Neuronal stem cell (in vitro differentiated cells): ENCODE measurements around the gene DNPEP.

Experiments
- DNase-seq: peaks from one replicate; pipeline ENCODE4 v3.0.0-alpha.2; 2013; ENCODE audit warnings: low spot score
- H2AFZ ChIP-seq: one replicate; pipeline ENCODE4 v1.6.1; 2013; ENCODE audit warnings: mild to moderate bottlenecking, low read length, inconsistent platforms
- H2AK5ac ChIP-seq: 2 replicates; pipeline ENCODE4 v1.6.1; 2013; ENCODE audit warnings: low read depth, mild to moderate bottlenecking, inconsistent platforms, low read length, moderate library complexity, mixed read lengths
- H2BK120ac ChIP-seq: 2 replicates; pipeline ENCODE4 v1.6.1; 2013; ENCODE audit warnings: low read depth, mild to moderate bottlenecking, inconsistent platforms, low read length, moderate library complexity, mixed read lengths
- H2BK12ac ChIP-seq: one replicate; pipeline ENCODE4 v1.6.1; 2013; ENCODE audit warnings: low read length, inconsistent platforms
- H2BK15ac ChIP-seq: 2 replicates; pipeline ENCODE4 v1.6.1; 2013; ENCODE audit warnings: mild to moderate bottlenecking, low read length, inconsistent platforms, mixed read lengths
- H2BK5ac ChIP-seq: one replicate; pipeline ENCODE4 v1.6.1; 2013; ENCODE audit warnings: inconsistent platforms, mild to moderate bottlenecking, low read length, moderate library complexity
- H3K14ac ChIP-seq: one replicate; pipeline ENCODE4 v1.6.1; 2013; ENCODE audit warnings: low read length, inconsistent platforms
- H3K18ac ChIP-seq: 2 replicates; pipeline ENCODE4 v1.6.1; 2013; ENCODE audit warnings: low read length, inconsistent platforms
- H3K23ac ChIP-seq: 2 replicates; pipeline ENCODE4 v1.6.1; 2013; ENCODE audit warnings: low read depth, mild to moderate bottlenecking, mixed read lengths, low read length, inconsistent platforms; ENCODE audit not compliant: poor library complexity
- H3K27ac ChIP-seq: replicated peaks from 3 replicates; pipeline ENCODE4 v1.5.1; 2013; ENCODE audit warnings: low read length, inconsistent platforms
- H3K27me3 ChIP-seq, 3 experiments: 2 replicates each; pipeline ENCODE4 v1.6.1; 2013; ENCODE audit warnings: low read length in 3 of 3, mild to moderate bottlenecking in 2 of 3, inconsistent platforms in 1 of 3, low read depth in 1 of 3, mixed read lengths in 1 of 3, moderate library complexity in 1 of 3; ENCODE audit not compliant: control insufficient read depth in 3 of 3, insufficient read depth in 3 of 3
- H3K36me3 ChIP-seq, 2 donors: replicated peaks in 1 of 2; 2 replicates each; pipeline ENCODE4 v1.6.1; 2013; ENCODE audit warnings: low read length in 2 of 2; ENCODE audit not compliant: control insufficient read depth in 2 of 2, insufficient read depth in 2 of 2
- H3K4ac ChIP-seq: 2 replicates; pipeline ENCODE4 v1.6.1; 2013; ENCODE audit warnings: inconsistent platforms, mild to moderate bottlenecking, low read length, moderate library complexity
- H3K4me1 ChIP-seq, 2 donors: 1 replicate in 1 of 2; 2 replicates in 1 of 2; pipeline ENCODE4 v1.6.1; 2013; ENCODE audit warnings: low read length in 2 of 2, low read depth in 1 of 2; ENCODE audit not compliant: control insufficient read depth in 2 of 2, insufficient read depth in 1 of 2
- H3K4me2 ChIP-seq: one replicate; pipeline ENCODE4 v1.6.1; 2013; ENCODE audit warnings: mild to moderate bottlenecking, low read length, inconsistent platforms; ENCODE audit not compliant: insufficient read depth, poor library complexity, severe bottlenecking
- H3K4me3 ChIP-seq, 2 donors: 2 replicates each; pipeline ENCODE4 v1.5.1; 2013; ENCODE audit warnings: low read length in 2 of 2, mild to moderate bottlenecking in 2 of 2, inconsistent platforms in 1 of 2, moderate library complexity in 1 of 2
- H3K79me1 ChIP-seq: one replicate; pipeline ENCODE4 v1.6.1; 2013; ENCODE audit warnings: low read depth, mild to moderate bottlenecking, inconsistent platforms, low read length, moderate library complexity
- H3K9ac ChIP-seq: one replicate; pipeline ENCODE4 v1.6.1; 2013; ENCODE audit warnings: mild to moderate bottlenecking, low read depth, low read length, inconsistent platforms; ENCODE audit not compliant: poor library complexity
- H3K9me3 ChIP-seq, 2 donors: replicated peaks in 1 of 2; 2 replicates each; pipeline versions ENCODE3 to v1.6.1; 2013; ENCODE audit warnings: low read length in 2 of 2, mild to moderate bottlenecking in 2 of 2, inconsistent platforms in 1 of 2, low read depth in 1 of 2, mixed read lengths in 1 of 2, moderate library complexity in 1 of 2; ENCODE audit not compliant: control insufficient read depth in 2 of 2, insufficient read depth in 1 of 2
- H4K8ac ChIP-seq: one replicate; pipeline ENCODE4 v1.6.1; 2013; ENCODE audit warnings: low read depth, mild to moderate bottlenecking, inconsistent platforms, low read length, moderate library complexity
- H4K91ac ChIP-seq: one replicate; pipeline ENCODE4 v1.6.1; 2013; ENCODE audit warnings: low read length, low read depth, mild to moderate bottlenecking, inconsistent platforms; ENCODE audit not compliant: poor library complexity
- WGBS, 2 donors: extraction: QIAGEN DNeasy Blood & Tissue Kit; methylation state at CpG; one replicate each; pipeline ENCODE4 v1.1.7; 2013; ENCODE audit warnings: missing lambda C conversion rate in 2 of 2, mixed read lengths in 1 of 2; ENCODE audit not compliant: insufficient read length in 2 of 2, insufficient replicate concordance in 1 of 2; ENCODE audit errors: extremely low coverage in 2 of 2; 5-methylcytosine and 5-hydroxymethylcytosine counted together

DNPEP gene

DNA sequence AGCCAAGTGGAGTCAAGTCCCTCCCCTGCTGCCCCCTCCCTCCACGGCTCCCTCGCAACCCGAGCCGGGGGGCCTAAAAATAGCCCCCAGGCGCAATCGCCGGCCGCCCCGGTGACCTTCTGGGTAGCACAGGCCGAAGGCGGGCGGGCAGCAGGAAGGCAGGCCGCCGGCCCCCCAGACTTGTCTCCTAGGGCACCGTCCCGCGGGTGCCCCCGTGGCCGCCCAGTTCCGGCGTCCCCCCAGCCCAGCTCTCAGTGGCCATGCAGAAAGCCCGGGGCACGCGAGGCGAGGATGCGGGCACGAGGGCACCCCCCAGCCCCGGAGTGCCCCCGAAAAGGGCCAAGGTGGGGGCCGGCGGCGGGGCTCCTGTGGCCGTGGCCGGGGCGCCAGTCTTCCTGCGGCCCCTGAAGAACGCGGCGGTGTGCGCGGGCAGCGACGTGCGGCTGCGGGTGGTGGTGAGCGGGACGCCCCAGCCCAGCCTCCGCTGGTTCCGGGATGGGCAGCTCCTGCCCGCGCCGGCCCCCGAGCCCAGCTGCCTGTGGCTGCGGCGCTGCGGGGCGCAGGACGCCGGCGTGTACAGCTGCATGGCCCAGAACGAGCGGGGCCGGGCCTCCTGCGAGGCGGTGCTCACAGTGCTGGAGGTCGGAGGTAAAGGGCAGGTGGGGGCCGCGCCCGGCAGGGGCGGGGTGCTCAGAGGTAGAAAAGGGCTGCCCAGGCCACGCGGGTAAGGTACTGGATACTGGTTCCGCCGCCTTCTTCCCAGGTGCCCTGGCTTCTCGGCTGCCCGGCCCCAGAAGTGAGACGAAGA, 47.2 kb upstream of the DNPEP start, which contains the start of gene SPEG:
TSS of gene SPEG (plus strand) at position 126 of the 808 bp plus-strand sequence. CDS start at position 261, 135 bp downstream.
- Histone ChIP-seq H3K79me1 (no peaks in the 10 kb centered on the region), H3K27me3 (peaks cover 0 to 81% (median 27%) of the 10 kb centered on the region in 3 experiments)

DNA sequence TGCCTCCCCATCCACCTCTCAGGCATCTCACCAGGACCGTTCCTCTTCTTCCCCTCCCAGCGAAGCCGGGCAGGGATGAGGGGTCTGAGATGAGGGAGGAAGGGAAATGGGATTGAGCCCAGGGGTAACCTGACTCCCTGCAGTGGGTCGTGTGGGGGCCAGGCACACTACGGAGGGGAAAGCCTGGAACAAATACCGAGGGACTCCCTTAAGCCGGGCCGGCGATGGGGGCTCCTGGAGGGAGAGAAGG, 46.7 kb upstream of the DNPEP start:
- no peak overlapping the region for H4K91ac ChIP-seq
- peak overlapping the region; percentile 79 for H2AFZ ChIP-seq
- H3K9me3 ChIP-seq, result no peaks in the 10 kb centered on the region
- H3K18ac ChIP-seq, result peak overlapping the region; percentile 44
- WGBS, 2 donors, result no CpG with 5 or more reads among the region's 9 CpGs
- H3K36me3 ChIP-seq, result no peaks in the 10 kb centered on the region
- no peak overlapping the region for H2BK5ac ChIP-seq
- no peaks in the 10 kb centered on the region for H3K79me1 ChIP-seq
- peak overlapping the region; percentile 12 for H2BK12ac ChIP-seq
- H3K9ac ChIP-seq, result no peak overlapping the region
- no peak overlapping the region for H3K14ac ChIP-seq
- peak overlapping the region; percentile 95 for H2BK15ac ChIP-seq
- H4K8ac ChIP-seq, result peak overlapping the region; percentile 89
- peak overlapping the region; percentile 47 for H3K4me2 ChIP-seq
- DNase-seq, result no peak
- H2BK120ac ChIP-seq, result peak overlapping the region; percentile 68
- no peak overlapping the region for H3K4ac ChIP-seq
- H3K4me3 ChIP-seq, result no peak overlapping the region
- no peak overlapping the region for H3K23ac ChIP-seq
- peaks cover 0 to 76% (median 27%) of the 10 kb centered on the region in 3 experiments for H3K27me3 ChIP-seq
- peak overlapping the region; percentile 85 for H2AK5ac ChIP-seq
- no peak overlapping the region for H3K27ac ChIP-seq
- peaks cover 7 to 8% of the 10 kb centered on the region in 2 donors for H3K4me1 ChIP-seq

More for the DNA sequence above, 47.2 kb upstream of the DNPEP start, which contains the start of gene SPEG:
- H3K23ac ChIP-seq, result peak within 1 kb of the TSS; percentile 56
- peak within 1 kb of the TSS; percentile 89 for H4K8ac ChIP-seq
- peak within 1 kb of the TSS; percentile 47 for H3K4me2 ChIP-seq
- peak within 1 kb of the TSS; percentile 85 for H2AK5ac ChIP-seq
- H2BK15ac ChIP-seq, result peak within 1 kb of the TSS; percentile 95
- peak within 1 kb of the TSS; percentile 59 for H3K14ac ChIP-seq
- peaks cover 7 to 8% of the 10 kb centered on the region in 2 donors for H3K4me1 ChIP-seq
- H2BK12ac ChIP-seq, result peak within 1 kb of the TSS; percentile 12
- H2AFZ ChIP-seq, result peak within 1 kb of the TSS; percentile 79
- peak within 1 kb of the TSS; percentile 44 for H3K18ac ChIP-seq
- H3K9ac ChIP-seq, result peak within 1 kb of the TSS; percentile 55
- peak within 1 kb of the TSS in 1 of 2 donors; percentile 48 for H3K4me3 ChIP-seq
- no peaks in the 10 kb centered on the region for H3K9me3 ChIP-seq
- no peak within 1 kb of the TSS for H3K27ac ChIP-seq
- WGBS, 2 donors, result no CpG with 5 or more reads among the region's 77 CpGs
- H3K4ac ChIP-seq, result no peak within 1 kb of the TSS
- DNase-seq, result no peak
- peak within 1 kb of the TSS; percentile 68 for H2BK120ac ChIP-seq
- H2BK5ac ChIP-seq, result no peak within 1 kb of the TSS
- H4K91ac ChIP-seq, result peak within 1 kb of the TSS; percentile 41
- H3K36me3 ChIP-seq, result no peaks in the 10 kb centered on the region

GRCh38 chr2:219433666-219434467, 46.2 kb upstream of the DNPEP start:
- Histone ChIP-seq H3K9ac (no peak overlapping the region), H3K79me1 (no peaks in the 10 kb centered on the region), H3K23ac (no peak overlapping the region), H3K18ac (peak overlapping the region; percentile 44), H3K27me3 (peaks cover 0 to 75% (median 25%) of the 10 kb centered on the region in 3 experiments), H3K9me3 (no peaks in the 10 kb centered on the region), H3K14ac (no peak overlapping the region), H4K8ac (peak overlapping the region; percentile 89), H3K4me1 (peaks cover 7 to 8% of the 10 kb centered on the region in 2 donors), H3K4ac (no peak overlapping the region), H2AFZ (peak overlapping the region; percentile 79), H2BK5ac (no peak overlapping the region), H2BK120ac (peak overlapping the region; percentile 68), H3K4me2 (peak overlapping the region; percentile 47), H3K36me3 (no peaks in the 10 kb centered on the region), H2BK15ac (peak overlapping the region; percentile 95), H3K4me3 (no peak overlapping the region), H2BK12ac (peak overlapping the region; percentile 12), H2AK5ac (peak overlapping the region; percentile 85), H4K91ac (no peak overlapping the region), H3K27ac (no peak overlapping the region)
- 100% methylated on average over 1 of the region's 16 CpGs; no CpG with 5 or more reads in 1 of the 2 donors for WGBS, 2 donors
- DNase-seq, result no peak
